HepG2 (cell line): ENCODE measurements around the gene ARFGAP3. TPM values are rescaled to one million over a fixed set of nuclear protein-coding genes. Genes with fewer than 3 reads are reported as not detected.
A peak's percentile ranks its signal among the peaks of the same experiment; 100 is the strongest.

Experiments used
- ATAC-seq: fragments of 200-7000 bp; cut with Tn5 transposase; 3 replicates; pipeline ENCODE4 v1.9.1; 2020; ENCODE audit warnings: mild to moderate bottlenecking, moderate library complexity
- BruUV-seq: library from RNA; stranded (reverse); fragments of 400-500 nt; replicated peaks from 2 replicates; lab custom pipeline; 2021; lab: Mats Ljungman, UMichigan
- CTCF ChIA-PET: fragments of 300-600 bp; formaldehyde crosslinking; extraction: SDS; loops from one replicate; lab custom pipeline; 2021; ENCODE audit warnings: low total read pairs, inconsistent platforms, low intra/inter-chr PET ratio; lab: Yijun Ruan, JAX
- POLR2A ChIA-PET: fragments of 350-600 bp; sonication (Branson Sonifier 250); formaldehyde crosslinking; loops from one replicate; lab custom pipeline; 2020; ENCODE audit warnings: antibody characterized with exemption, inconsistent platforms; lab: Yijun Ruan, JAX
- DNase-seq: peaks from one replicate; pipeline ENCODE4 v3.0.0-alpha.2; 2015; ENCODE audit warnings: low spot score
- FAIRE-seq: peaks from 3 replicates; lab custom pipeline; 2011; peaks lifted over from hg19 to GRCh38; lab: Jason Lieb, UNC
- H2AFZ ChIP-seq: one replicate; pipeline ENCODE4 v1.6.1; 2011; ENCODE audit warnings: low read length, inconsistent platforms
- H3K27ac ChIP-seq: fragments of 300-600 bp; 3 replicates; pipeline ENCODE4 v1.8.0; 2011; ENCODE audit warnings: mixed run types, mild to moderate bottlenecking, mixed read lengths, low read length, inconsistent platforms; ENCODE audit not compliant: insufficient read depth; ENCODE audit errors: extremely low read length
- H3K27me3 ChIP-seq, 2 experiments: fragments of 200-600 bp in 1 of 2; 2 replicates in 1 of 2; 3 replicates in 1 of 2; pipeline versions ENCODE4 v1.6.0 to v1.8.0; 2011; ENCODE audit warnings: low read length in 2 of 2, mild to moderate bottlenecking in 2 of 2, moderate library complexity in 2 of 2, inconsistent platforms in 1 of 2; ENCODE audit not compliant: insufficient read depth in 2 of 2, control insufficient read depth in 1 of 2
- H3K36me3 ChIP-seq, 2 experiments: fragments of 200-600 bp in 1 of 2; replicated peaks in 1 of 2; 2 replicates in 1 of 2; 3 replicates in 1 of 2; pipeline versions ENCODE4 v1.5.1 to v1.8.0; 2011; ENCODE audit warnings: low read length in 2 of 2, inconsistent platforms in 1 of 2; ENCODE audit not compliant: insufficient read depth in 2 of 2, control insufficient read depth in 1 of 2
- H3K4me1 ChIP-seq: 2 replicates; pipeline ENCODE4 v1.5.1; 2012; ENCODE audit warnings: low read length, inconsistent platforms; ENCODE audit not compliant: insufficient read depth
- H3K4me2 ChIP-seq: 2 replicates; pipeline ENCODE4 v1.6.0; 2011; ENCODE audit warnings: low read depth, low read length, inconsistent platforms
- H3K4me3 ChIP-seq, 3 experiments: fragments of 200-600 bp in 1 of 3; sonication (generic), shearing (Covaris generic) in 1 of 3; replicated peaks in 1 of 3; 2 replicates each; pipeline ENCODE4 v1.5.1; 2011 to 2016; ENCODE audit warnings: low read length in 3 of 3, inconsistent platforms in 2 of 3, low read depth in 2 of 3, mild to moderate bottlenecking in 2 of 3, control low read depth in 1 of 3, mixed read lengths in 1 of 3; ENCODE audit not compliant: insufficient read depth in 1 of 3
- H3K79me2 ChIP-seq: one replicate; pipeline ENCODE4 v1.6.1; 2011; ENCODE audit warnings: low read length, inconsistent platforms; ENCODE audit not compliant: insufficient read depth
- H3K9ac ChIP-seq: 2 replicates; pipeline ENCODE4 v1.6.0; 2011; ENCODE audit warnings: mild to moderate bottlenecking, low read depth, low read length, inconsistent platforms; ENCODE audit not compliant: insufficient read depth
- H3K9me3 ChIP-seq: 2 replicates; pipeline ENCODE4 v1.5.1; 2012; ENCODE audit warnings: mild to moderate bottlenecking, low read length
- H4K20me1 ChIP-seq: 2 replicates; pipeline ENCODE4 v1.6.0; 2011; ENCODE audit warnings: inconsistent platforms, mild to moderate bottlenecking, low read length, moderate library complexity; ENCODE audit not compliant: insufficient read depth
- AGO2 ChIP-seq: fragments of 200-400 bp; formaldehyde crosslinking; optimal IDR thresholded peaks from 2 replicates; pipeline ENCODE3; 2017; ENCODE audit warnings: mild to moderate bottlenecking, low read depth, low read length, moderate library complexity
- FIP1L1 ChIP-seq: fragments of 200-400 bp; formaldehyde crosslinking; IDR thresholded peaks from 2 replicates; pipeline ENCODE4 v1.6.1; 2018; ENCODE audit warnings: low read depth, mild to moderate bottlenecking, low read length, moderate library complexity, borderline replicate concordance; ENCODE audit not compliant: insufficient read depth
- GTF3A ChIP-seq: sonication (generic); formaldehyde crosslinking; conservative IDR thresholded peaks from 2 replicates; pipeline ENCODE4 v1.4.0; 2020; ENCODE audit warnings: mild to moderate bottlenecking, missing genetic modification reagents
- HNRNPL ChIP-seq: fragments of 200-400 bp; formaldehyde crosslinking; IDR thresholded peaks from 2 replicates; pipeline ENCODE4 v1.6.1; 2017; ENCODE audit warnings: mild to moderate bottlenecking, low read depth, low read length
- KAT7 ChIP-seq: IDR thresholded peaks from 2 replicates; pipeline ENCODE4 v1.6.1; 2018; ENCODE audit warnings: borderline replicate concordance, missing compliant biosample characterization
- TBL1XR1 ChIP-seq: fragments of 150-350 bp; IDR thresholded peaks from 2 replicates; pipeline ENCODE4 v1.6.1; 2014; ENCODE audit warnings: borderline replicate concordance, low read length; ENCODE audit not compliant: partially characterized antibody
- ZSCAN30 ChIP-seq: sonication (generic); formaldehyde crosslinking; IDR thresholded peaks from 2 replicates; pipeline ENCODE4 v1.5.0; 2020; ENCODE audit warnings: mild to moderate bottlenecking, missing genetic modification reagents
- WGBS: methylation state at CpG from one replicate; pipeline ENCODE4 v1.1.6; 2017; ENCODE audit warnings: low lambda C conversion rate; 5-methylcytosine and 5-hydroxymethylcytosine counted together
- in situ Hi-C: cut with HindIII; loops from 2 replicates; pipeline ENCODE4 v1.10.0; 2017; ENCODE audit warnings: low pct_unique_long_range_greater_than_20kb; ENCODE audit not compliant: extremely low pct_ligation_motif_present
- intact Hi-C: fragments of 100-400 bp; cut with micrococcal nuclease; formaldehyde crosslinking; loops from one replicate; pipeline ENCODE4 v1.10.0; 2022; ENCODE audit not compliant: unreplicated experiment
- polyA plus RNA-seq, 8 experiments: library from polyadenylated mRNA; depleted of rRNA in 3 of 8; stranded (reverse) in 7 of 8; unstranded in 1 of 8; fragments of >200 nt; fragmentation: Illumina TruSeq in 4 of 8; extraction: Trizol in 4 of 8; gene quantifications; 2 replicates each; pipeline versions ENCODE4 v1.2.1 to v1.2.3, GENCODE V29; 2011 to 2016; ENCODE audit warnings: low read depth in 4 of 8, missing spikeins in 1 of 8, mixed read lengths in 1 of 8; ENCODE audit not compliant: insufficient read depth in 1 of 8
- total RNA-seq, 5 experiments: library from RNA; depleted of rRNA; stranded (reverse); fragments of >200 nt; fragmentation: Illumina TruSeq; extraction: Trizol; gene quantifications; 2 replicates each; pipeline ENCODE4 v1.2.3, GENCODE V29; 2016; ENCODE audit warnings: low read depth in 1 of 5

The ARFGAP3 gene
- total and polyA plus RNA-seq, 2 of the 13 experiments (the other 11 are each of a cell fraction or from before 2014, with no cell fraction given): 41.7 to 61.6 TPM

DNA sequence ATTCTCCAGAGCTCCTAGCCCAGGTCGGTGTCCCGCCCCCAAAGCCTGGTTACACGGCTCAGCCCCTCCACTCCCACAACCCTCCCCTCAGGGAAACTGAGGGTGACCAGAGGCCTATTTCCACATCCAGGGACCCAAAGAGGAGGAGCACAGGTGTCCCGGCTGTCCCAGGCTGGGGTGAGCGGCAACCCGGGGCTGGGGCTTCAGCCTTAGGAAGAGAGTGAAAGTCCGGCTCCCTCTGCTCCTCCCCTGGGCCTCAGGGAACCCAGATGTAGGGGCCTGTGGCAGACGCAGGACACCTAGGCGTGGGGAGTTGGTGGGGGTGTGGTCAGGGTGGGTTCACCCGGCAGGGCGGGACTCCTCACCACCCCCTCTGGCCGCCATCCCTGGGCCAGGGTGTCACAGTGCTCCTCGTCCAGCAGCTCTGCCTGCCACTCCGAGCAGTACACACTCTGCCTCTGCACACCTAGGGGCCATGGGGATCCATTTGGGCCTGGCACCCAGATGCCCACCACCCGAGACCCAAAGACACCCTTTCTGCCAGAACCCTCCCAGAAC, 63.1 kb downstream of the ARFGAP3 start:
- no peaks in the 10 kb centered on the region for H4K20me1 ChIP-seq
- ChIA-PET POLR2A (no interaction called here), CTCF (interaction anchor here (1.3 kb wide), 1 partner anchor 14 kb away, joined by 3 read pairs; no protein-coding TSS in a partner anchor)
- in situ Hi-C loops: no loop called here
- no peaks in the 10 kb centered on the region for H3K79me2 ChIP-seq
- H3K27me3 ChIP-seq: no peaks in the 10 kb centered on the region
- H3K9ac ChIP-seq: no peak overlapping the region
- H3K4me3 ChIP-seq: no peak overlapping the region
- WGBS: 70% methylated on average over 6 of the region's 15 CpGs
- intact Hi-C loops: no loop called here
- TF ChIP-seq KAT7 (CRISPR knock-in tag) (no peak), TBL1XR1 (no peak), FIP1L1 (no peak), GTF3A (CRISPR knock-in tag) (no peak)
- H3K9me3 ChIP-seq: no peaks in the 10 kb centered on the region
- ATAC-seq: peak; percentile 14
- peaks cover 31% of the 10 kb centered on the region for H3K4me1 ChIP-seq
- no peak for FAIRE-seq
- no peak for DNase-seq
- BruUV-seq: no TSS peak
- H3K4me2 ChIP-seq: no peak overlapping the region
- H2AFZ ChIP-seq: no peak overlapping the region
- peaks cover 4 to 20% of the 10 kb centered on the region in 2 experiments for H3K36me3 ChIP-seq
- no peak overlapping the region for H3K27ac ChIP-seq

DNA sequence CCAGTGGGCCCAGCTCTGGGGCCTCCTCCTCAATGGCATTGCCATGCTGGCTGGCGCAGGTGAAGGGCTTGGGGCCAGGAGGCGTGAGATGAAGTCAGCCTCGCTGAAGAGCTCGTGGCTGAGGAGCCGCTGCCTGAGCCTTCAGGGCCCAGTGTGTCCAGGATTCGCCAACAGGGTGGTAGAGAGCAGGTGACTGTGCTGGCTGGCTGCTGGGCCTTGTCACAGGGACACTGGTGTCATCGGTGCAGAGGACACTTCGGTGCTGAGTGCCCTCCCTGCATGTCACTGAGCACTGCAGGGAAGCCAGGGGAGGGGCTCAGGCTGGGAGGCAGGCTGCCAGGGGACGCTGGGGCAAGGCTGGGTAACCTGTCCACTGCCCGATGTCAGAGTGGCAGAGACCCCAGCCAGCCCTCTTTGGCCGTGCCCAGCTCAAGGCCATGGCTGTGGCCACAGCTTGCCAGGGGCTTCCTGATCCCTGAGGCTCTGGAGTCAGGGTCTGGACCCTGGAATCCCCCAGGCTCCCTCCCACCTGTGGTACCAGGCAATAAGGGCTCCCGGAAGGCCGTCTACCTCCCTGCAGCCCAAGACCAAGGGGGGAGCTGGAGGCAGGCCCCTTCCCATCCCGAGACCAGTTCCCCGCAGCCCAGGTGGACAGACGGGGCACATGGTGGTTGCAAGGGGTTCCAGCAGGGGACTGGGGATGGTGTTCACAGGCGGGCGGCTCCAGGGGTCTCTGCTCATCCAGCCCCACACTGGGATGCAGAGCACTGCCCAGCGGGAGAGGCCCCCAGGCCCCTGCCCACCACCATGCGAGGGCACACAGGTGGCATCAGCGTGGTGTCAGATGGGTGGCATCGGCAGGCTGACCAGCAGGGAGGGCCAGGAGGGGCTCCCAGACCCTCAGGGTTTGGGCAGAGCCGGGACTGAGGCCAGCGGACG, 63.9 kb downstream of the ARFGAP3 start:
- TF ChIP-seq ZSCAN30 (CRISPR knock-in tag) (no peak), AGO2 (peak; percentile 16), HNRNPL (peak; percentile 59; the same call in 1 of the 2 replicates)
- BruUV-seq: no TSS peak
- Histone ChIP-seq H4K20me1 (no peaks in the 10 kb centered on the region), H3K79me2 (no peaks in the 10 kb centered on the region), H3K9me3 (no peaks in the 10 kb centered on the region), H2AFZ (no peak overlapping the region), H3K4me1 (peaks cover 35% of the 10 kb centered on the region), H3K9ac (no peak overlapping the region), H3K27ac (no peak overlapping the region), H3K4me2 (no peak overlapping the region), H3K36me3 (peaks cover 4 to 16% of the 10 kb centered on the region in 2 experiments; a peak in 4 of 5 replicates), H3K27me3 (no peaks in the 10 kb centered on the region), H3K4me3 (no peak overlapping the region)
- in situ Hi-C loops (no loop called here), intact Hi-C loops (no loop called here)
- peak; percentile 36 for ATAC-seq
- 81% methylated on average over 7 of the region's 25 CpGs for whole genome bisulfite sequencing
- FAIRE-seq: no peak
- no peak for DNase-seq
- ChIA-PET CTCF (no interaction called here), POLR2A (no interaction called here)
